Measurements from ENCODE around the gene PLCH1.

DNA sequence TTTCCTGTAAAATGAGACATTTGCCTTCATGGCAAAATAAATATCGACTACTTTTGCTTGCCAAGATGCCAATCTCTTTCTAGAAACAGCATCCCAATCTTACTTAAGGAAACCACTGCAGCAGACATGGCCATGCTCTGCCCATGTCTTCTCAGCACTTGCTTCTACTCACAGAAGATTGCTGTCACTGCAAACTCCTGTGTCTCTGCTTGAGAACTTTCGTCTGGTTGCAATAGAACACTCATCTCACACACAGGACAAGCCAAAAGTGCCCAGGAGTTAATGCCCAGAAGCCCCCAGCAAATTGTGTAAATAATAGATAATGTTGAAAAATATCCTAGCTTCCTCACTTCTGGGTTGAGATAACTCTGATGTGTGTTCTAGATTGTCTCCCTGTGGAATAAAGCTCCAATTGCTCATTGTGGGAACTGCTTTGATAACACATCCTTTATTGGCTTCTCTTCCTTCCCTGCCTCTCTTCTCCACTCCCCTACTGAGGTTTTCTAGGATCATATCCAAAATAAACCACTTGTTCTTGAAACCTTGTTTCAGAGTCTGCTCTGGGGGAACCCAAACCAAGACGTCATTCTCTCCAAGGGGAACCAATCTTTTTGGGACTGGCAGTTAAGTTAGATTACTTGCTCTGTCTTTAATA, 295.1 kb downstream of the PLCH1 start:
- TF ChIP-seq EZH2 (IDR thresholded peaks at IDR 0.05; ENCODE audit: low read length, unreplicated experiment) (no peak), CTCF (conservative IDR thresholded peaks at IDR 0.05; ENCODE audit: low read depth, low read length) (no peak), EZH2phosphoT487 (IDR thresholded peaks at IDR 0.05; ENCODE audit: borderline replicate concordance, low read length) (no peak)
